GM21576 (cell line): ENCODE results near the gene AADACL3.
"Not testable (repeated sequence)": the region's sequence is repeated elsewhere in the genome, so short reads cannot be mapped to it uniquely, and the experiment has no call there.

Experiments used
- ATAC-seq: cut with Tn5 transposase; IDR thresholded peaks from one replicate; pipeline ENCODE4 v1.9.1; 2021; ENCODE audit warnings: mild to moderate bottlenecking, moderate library complexity; ENCODE audit not compliant: unreplicated experiment

AADACL3 gene, protein sequence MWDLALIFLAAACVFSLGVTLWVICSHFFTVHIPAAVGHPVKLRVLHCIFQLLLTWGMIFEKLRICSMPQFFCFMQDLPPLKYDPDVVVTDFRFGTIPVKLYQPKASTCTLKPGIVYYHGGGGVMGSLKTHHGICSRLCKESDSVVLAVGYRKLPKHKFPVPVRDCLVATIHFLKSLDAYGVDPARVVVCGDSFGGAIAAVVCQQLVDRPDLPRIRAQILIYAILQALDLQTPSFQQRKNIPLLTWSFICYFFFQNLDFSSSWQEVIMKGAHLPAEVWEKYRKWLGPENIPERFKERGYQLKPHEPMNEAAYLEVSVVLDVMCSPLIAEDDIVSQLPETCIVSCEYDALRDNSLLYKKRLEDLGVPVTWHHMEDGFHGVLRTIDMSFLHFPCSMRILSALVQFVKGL

DNA sequence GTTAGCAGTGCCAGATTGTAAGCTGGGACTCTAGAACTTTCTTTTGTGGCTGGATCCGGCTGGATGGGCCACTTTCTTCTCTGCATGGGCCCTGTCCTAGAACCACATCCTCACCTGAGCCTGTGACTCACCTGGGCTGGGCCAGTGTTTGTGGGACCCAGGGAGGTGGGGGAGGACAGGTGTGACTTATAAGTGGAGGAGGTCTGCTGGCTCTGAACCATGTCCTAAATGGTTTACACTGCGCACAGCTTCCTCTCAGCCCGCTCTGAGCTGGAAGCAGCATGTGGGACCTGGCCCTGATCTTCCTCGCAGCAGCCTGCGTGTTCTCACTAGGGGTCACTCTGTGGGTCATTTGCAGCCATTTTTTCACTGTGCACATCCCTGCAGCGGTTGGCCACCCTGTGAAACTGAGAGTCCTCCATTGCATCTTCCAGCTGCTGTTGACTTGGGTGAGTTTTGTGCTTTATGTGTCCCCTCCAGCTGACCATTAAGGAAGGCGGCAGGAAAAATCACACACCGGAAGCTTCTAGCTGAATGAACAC lies at the start of gene AADACL3:
TSS of gene AADACL3 (plus strand) at position 215 of the 542 bp plus-strand sequence. CDS start at position 282, 67 bp downstream.
- no peak for ATAC-seq

DNA sequence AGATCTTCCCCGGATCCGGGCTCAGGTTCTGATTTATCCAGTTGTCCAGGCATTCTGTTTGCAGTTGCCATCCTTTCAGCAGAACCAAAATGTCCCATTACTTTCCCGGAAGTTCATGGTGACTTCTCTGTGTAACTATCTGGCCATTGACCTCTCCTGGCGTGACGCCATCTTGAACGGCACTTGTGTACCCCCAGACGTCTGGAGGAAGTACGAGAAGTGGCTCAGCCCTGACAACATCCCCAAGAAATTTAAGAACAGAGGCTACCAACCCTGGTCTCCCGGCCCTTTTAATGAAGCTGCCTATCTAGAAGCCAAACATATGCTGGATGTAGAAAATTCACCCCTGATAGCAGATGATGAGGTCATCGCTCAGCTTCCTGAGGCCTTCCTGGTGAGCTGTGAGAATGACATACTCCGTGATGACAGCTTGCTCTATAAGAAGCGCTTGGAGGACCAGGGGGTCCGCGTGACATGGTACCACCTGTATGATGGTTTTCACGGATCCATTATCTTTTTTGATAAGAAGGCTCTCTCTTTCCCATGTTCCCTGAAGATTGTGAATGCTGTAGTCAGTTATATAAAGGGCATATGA lies 49.7 kb upstream of the AADACL3 start:
- no peak for ATAC-seq

DNA sequence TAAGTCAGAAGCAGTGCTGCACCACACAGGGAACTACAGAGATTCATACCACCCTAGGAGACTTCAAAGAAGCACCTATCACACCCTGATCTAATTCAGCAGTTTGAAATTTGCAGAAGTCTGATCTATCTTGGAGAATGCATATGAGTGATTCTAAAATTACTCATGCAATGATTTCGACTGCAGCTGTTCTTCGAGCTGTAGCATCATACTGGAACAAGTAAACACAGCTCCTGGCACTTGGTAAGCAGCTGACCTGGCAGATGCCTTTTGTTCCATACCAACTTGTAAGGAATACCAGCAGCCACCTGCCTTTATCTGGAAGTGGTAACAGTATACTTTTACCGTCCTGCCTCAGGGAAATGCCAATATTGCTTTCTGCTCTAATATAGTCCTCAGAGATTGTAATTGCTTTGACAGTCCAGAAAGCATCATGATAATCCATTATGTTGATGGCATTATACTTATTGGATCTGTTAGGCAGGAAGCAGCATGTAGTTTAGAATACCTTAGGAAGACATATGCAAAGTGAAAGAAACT lies 46.3 kb upstream of the AADACL3 start:
- no peak for ATAC-seq

DNA sequence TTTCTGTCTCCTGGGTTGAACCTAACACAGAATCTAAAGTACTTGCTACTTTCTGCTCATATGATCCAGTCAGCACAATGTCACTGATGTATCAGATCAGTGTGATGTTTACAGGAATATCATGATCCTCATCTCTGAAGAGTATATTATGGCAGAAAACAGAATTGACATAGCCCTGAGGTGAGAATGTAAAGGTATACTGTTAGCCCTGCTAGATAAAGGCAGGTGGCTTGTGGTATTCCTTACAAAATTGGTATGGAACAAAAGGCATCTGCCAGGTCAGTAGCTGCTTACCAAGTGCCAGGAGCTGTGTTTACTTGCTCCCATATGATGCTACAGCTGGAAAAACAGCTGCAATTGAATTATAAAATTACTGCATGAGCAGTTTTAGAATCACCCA lies 41.6 kb upstream of the AADACL3 start:
- ATAC-seq = no peak

DNA sequence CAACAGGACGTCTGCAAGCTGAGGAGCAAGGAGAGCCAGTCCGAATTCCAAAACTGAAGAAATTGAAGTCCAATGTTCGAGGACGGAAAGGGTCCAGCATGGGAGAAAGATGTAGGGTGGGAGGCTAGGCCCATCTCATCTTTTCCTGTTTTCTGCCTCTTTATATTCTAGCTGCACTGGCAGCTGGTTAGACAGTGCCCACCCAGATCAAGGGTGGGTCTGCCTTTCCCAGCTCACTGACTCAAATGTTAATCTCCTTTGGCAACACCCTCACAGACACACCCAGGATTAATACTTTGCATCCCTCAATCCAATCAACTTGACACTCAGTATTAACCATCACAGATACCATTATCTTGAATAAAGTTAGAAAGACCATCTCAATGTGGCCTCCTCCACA lies 39.8 kb upstream of the AADACL3 start:
- not testable (repeated sequence) for ATAC-seq

DNA sequence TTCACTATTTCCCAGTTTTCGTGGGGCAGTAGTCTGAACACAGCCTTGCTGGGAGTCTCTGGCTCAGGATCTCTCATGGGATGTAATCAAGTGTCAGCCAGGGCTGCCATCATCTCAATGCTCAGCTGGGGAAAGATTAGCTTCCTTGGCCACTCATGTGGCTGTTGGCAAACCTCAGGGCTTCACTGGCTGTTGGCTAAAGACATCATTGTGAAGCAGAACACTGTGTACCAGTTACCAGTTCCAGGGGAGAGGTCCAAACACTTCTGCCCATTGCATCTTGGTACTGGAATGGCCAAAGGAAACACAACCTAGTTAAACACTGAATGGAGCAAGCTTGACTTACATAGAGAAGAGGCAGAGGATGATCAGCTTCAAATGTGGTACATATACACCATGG lies 38.3 kb upstream of the AADACL3 start:
- no peak for ATAC-seq

DNA sequence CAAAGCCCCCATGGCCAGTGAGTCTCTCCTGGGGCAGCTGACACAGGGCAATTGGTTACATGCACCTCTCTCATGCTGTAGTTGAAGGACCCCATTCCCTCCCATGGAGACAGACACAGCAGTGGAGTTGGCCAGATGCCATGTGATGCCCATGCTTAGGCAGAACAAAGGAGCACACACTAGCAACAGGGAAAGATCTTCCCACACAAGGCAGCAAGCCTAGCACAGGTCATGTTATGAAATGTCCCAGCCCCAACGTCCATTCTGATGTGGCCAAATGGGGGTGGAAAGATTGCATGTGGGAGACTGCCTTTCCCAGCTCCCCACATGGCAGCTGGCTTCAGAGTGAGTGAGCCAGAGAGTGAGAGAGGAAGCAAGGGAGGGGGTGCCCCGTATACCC lies 37.6 kb upstream of the AADACL3 start:
- ATAC-seq = no peak

DNA sequence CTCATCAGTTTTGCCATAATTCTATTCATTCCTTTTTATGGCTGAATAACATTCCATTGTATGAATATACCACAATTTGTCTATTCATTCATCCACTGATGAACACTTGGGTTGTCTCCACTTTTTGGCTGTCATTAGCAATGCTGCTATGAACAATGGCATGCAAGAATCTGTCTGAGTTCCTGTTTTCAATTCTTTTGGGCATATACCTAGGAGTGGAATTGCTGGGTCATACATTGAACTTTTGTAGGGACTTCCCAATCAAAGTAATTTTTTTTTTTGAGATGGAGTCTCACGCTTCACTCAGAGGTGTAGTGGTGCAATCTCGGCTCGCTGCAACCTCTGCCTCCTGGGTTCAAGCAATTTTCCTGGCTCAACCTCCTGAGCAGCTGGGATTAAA lies 37.1 kb upstream of the AADACL3 start:
- no peak for ATAC-seq

DNA sequence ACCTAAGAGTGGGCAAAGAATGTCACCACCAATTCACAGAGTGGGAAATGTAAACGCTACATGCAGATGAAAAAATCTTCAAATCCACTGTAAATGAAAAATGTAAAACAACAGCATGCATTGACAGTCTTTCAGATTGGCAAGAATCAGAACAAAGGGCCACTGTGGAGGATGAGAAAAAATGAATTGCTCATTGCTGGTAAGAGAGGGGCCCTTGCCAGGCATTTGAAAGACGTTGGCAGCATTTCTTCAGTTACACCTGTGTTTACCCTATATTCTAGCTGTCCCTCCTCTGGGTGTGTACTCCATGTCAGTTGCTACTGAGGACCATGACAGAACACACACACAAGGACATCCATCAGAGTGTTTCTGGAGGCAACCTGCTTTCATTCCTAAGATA lies 25.8 kb upstream of the AADACL3 start:
- no peak for ATAC-seq

DNA sequence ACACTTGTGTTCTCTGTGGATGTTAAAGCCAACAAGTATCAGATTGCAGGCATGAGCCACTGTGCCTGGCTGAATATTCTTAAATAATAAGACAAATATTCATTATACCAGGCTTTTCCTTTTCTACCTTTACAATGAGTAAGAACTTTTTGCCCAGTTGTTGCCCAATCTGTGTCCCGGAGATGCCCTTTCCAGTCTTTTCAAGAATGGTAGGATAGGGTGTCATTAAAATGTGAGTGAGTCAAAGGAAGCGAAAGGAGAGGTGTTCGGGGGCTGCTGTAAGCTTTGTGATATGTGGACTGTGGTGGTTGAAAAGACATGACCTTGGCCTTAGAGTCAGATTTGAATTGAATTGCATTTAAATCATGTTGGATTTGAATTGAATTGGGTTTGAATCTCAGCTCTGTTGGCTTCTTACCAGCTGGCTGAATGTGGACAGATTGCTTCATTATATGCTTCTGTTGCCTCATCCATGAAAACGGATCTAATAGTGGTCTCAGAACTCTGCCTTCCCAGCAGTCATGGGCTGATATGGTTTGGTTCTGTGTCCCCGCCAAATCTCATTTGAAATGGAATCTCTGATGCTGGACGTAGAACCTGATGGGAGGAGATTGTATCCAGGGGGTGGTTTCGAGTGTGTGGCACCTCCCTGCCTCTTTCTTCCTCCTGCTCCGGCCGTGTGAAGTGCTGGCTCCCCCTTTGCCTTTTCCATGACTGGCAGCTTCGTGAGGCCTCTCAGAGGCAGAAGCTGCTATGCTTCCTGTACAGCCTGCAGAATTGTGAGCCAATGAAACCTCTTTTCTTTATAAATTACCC lies 22.7 kb upstream of the AADACL3 start:
- ATAC-seq = no peak

DNA sequence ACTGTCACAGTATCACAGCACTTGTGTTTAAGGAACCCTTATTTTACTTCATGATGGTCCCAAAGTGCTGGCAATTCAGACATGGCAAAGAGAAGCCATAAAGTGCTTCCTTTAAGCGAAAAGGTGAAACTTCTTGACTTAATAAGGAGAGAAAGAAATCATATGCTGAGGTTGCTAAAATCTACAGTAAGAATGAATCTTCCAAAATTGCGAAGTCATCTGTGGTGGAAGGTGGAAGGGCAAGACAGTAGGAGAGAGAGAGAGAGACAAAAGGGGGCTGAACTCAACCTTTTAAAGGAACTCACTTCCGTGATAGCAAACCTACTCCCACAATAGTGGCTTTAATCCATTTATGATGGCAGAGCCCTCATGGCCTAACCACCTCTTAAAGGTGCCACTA lies 19.3 kb upstream of the AADACL3 start:
- no peak for ATAC-seq

DNA sequence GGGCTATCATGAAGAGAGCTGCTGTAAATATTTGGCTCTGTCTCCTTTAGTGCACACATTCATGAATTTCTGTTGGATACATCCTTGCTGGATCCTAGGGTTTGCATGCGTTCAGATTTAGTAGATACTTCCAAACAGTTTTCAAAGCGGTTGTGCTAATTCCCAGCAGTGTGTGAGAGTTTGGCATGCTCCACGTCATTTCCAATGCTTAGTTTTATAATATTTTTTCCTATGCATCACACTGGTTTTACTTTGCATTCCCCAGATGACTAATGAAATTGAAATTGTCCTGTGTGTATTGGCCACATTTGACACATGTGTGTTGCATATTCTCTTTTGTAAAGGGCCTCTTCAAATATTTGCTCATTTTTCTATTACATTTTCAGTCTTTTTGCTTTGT lies 18.5 kb upstream of the AADACL3 start:
- no peak for ATAC-seq

DNA sequence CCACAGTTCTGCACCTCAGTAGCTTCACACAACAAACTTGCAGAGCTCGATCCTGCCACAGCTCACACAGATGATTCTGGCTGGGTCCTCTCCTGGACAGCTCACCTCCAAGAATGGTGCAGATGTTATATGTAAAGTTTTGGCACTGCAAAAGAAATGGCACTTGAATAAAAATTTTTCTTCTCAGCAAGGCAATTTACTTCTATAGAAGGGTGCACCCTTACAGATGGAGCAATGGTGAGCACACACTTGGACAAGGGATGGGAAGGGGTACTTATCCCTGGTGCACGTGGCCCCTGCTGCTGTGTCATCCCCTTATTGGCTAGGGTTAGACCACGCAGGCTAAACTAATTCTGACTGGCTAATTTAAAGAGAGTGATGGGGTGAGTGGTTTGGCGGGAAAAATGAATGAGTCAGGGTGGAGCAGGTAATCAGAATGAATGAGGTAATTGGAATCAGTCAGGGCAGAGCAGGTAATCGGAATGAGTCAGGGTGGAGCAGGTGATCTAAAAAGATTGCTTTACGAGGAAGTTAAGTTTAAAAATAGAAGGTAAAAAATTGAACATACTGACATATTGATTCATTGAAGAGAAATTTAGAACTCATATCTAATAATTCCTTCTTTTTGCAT lies 12.0 kb upstream of the AADACL3 start:
- ATAC-seq = no peak

DNA sequence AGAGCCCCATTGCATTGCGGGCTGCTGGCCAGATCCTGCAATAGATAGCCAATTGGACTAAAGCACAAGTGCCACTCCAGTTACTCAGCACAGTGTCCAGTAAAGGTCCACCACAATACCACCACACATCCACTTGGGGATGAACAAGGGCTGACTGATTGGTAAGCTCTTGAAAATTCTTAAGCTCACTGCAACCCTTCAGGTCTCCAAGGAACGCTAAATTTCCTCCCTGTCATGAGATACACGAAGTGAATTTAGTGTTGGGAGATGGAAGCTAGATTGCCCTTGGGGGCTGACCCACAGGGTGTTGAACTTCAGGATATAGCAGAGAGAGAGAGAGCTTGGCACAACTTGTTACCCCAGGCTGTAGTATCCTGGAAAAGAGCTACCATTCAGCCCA lies 9.8 kb upstream of the AADACL3 start:
- ATAC-seq = no peak

DNA sequence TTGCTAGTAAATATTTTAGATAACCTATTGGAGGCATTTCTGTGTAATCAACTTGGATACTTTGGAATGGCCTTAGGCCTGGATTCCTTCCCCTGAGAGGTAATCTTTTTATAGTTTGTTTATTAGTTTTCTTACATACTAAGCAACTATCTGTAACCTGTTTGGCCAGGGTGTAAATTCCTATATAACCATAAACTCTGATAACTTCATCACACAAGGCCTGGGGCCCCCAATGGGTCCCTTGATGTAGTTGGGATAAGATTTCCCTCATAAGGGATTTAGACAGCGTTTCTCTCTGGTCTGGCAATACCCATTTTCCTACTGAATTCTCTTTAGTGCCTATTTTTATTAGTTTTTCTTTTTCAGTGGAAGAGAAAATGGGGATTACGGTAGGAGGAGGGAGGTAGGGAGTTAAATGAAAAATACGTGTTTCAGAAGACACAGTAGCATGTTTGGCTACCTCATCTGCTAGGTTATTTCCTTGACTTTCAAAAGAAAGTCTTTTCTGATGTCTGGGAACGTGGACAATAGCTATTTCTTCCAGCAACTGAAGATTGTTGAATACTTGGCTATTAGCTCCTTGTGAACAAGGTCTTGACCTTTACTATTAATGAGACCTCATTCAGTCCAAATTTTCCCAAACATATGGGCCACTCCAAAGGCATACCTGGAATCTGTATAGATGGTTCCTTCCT lies 7.4 kb upstream of the AADACL3 start:
- ATAC-seq = no peak

DNA sequence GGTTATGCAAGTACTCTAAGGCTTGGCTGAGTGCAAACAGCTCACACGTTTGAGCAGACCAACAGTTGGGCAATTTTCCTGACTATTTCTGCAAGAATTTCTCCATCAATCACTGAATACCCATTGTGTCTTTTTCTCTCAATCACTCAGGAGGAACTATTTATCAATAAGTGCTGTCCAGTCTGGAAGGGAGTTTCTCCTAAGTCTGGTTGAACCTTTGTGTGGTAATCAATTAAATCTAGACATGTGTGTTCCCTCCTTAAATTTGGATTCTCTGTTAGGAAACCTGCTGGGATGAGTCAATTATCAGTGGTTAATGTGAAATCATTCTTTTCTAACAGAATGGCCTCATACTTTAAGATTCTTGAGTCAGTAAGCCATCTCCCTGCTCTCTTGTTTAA lies 6.8 kb upstream of the AADACL3 start:
- ATAC-seq = no peak

DNA sequence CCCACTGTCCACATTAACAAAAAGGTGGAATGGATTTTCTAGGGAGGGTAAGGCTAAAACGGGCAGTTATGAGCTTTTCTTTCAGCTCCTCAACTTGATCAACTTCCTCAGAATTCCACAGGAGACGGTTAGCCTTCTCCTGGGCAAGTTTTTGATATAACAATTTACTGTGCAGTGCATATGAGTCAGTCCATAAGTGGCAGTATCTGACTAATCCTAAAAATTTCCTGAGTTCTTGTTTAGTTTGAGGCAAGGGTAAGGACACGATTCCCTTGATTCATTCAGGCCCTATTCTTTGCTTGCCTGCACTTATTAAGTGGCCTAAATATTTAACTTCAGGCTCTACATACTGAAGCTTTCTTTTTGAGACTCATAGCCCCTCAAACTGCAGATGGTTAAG lies 6.2 kb upstream of the AADACL3 start:
- no peak for ATAC-seq

DNA sequence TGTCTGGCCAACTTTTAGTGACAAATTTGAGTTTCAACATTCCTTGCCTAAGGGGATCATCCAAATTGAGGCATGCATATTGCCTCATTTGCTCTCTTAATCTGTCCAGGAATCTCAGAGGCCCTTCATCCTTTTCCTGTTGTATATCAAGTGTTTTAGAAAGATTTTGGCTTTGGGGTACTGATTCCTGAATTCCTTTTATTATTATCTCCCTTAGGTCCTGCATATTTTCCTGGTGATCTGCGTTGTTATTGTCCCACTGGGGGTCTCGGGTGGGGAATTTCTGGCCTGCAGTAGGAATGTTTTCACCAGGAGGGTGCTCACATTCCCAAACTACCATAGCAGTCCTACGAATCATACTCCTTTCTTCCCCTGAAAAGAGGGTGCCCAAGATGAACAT lies 4.4 kb upstream of the AADACL3 start:
- no peak for ATAC-seq

DNA sequence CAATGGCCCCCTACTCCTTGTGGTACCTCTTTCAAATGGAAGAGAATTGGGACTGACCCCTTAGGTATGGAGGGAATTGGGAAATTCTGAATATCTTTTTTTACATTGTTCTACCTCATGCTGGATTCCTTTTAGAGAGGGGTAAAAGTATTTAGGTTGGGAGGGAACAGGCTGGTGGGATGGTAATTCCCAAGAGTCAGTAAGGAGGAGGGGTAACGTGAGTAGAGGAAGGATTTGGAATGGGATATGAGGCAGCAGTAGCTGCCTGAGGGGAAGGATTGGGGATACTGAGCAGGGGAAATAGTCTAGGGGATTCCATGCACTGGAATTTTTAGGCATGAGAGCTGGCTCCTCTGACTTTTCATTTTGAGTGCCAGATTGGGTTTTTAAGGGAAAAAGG lies 3.8 kb upstream of the AADACL3 start:
- ATAC-seq = no peak

DNA sequence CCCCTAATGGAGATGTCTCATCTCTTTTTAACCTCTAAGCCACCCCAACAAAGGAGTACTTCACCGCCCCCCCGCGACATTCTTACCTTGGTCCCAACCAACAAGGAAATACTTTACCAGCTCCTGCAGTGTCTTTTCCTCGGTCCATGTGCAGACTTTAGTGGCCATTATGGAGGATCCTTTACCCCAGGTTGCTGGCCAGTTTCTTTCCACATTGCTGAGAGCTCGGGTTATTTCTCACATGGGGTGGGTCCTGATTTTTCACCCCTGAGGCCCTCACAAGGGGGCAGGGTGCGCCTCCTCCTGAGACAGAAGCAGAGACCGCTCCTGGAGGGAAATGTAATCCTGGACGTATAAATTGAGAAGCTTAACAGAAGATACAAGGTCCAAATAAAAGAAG lies 3.0 kb upstream of the AADACL3 start:
- ATAC-seq = no peak
